NCI-H1105 treated with DMSO at 0.1 percent for 48 hours (cell line): ENCODE measurements around the gene SNAPC4.
"Not testable (repeated sequence)": the region's sequence is repeated elsewhere in the genome, so short reads cannot be mapped to it uniquely, and the experiment has no call there.

Source experiments
- DNase-seq: peaks from one replicate; lab custom pipeline; 2025; lab: John Stamatoyannopoulos, UW

Gene SNAPC4

GRCh38 chr9:136355616-136356557, 44.1 kb downstream of the SNAPC4 start:
- no peak for DNase-seq

GRCh38 chr9:136354592-136355085, 45.3 kb downstream of the SNAPC4 start:
- DNase-seq = no peak

GRCh38 chr9:136353757-136354488, 46.0 kb downstream of the SNAPC4 start:
- DNase-seq = no peak

GRCh38 chr9:136353088-136353487, 46.9 kb downstream of the SNAPC4 start:
- no peak for DNase-seq

- DNase-seq = no peak
Observed at GRCh38 chr9:136352682-136353081, 47.3 kb downstream of the SNAPC4 start.

- DNase-seq = not testable (repeated sequence)
Observed at GRCh38 chr9:136351868-136352267, 48.1 kb downstream of the SNAPC4 start.

- no peak for DNase-seq
Observed at GRCh38 chr9:136351252-136351800, 48.6 kb downstream of the SNAPC4 start.
